AG09309 (cell line): ENCODE data around the gene MAPKAP1.

Experiments used
- DNase-seq: peaks from one replicate; pipeline ENCODE4 v3.0.0-alpha.2; 2010; ENCODE audit warnings: low read depth
- H3K4me3 ChIP-seq: 2 replicates; pipeline ENCODE4 v1.5.1; 2011; ENCODE audit warnings: mild to moderate bottlenecking, low read depth, low read length, moderate library complexity; ENCODE audit not compliant: control insufficient read depth
- TF ChIP-seq, protein P1 (sequence below): IDR thresholded peaks from 2 replicates; pipeline ENCODE4 v1.5.1; 2011; ENCODE audit warnings: mild to moderate bottlenecking, low read depth, low read length, inconsistent platforms; ENCODE audit not compliant: insufficient read depth, control insufficient read depth; ENCODE audit errors: missing control alignments

Gene MAPKAP1

DNA sequence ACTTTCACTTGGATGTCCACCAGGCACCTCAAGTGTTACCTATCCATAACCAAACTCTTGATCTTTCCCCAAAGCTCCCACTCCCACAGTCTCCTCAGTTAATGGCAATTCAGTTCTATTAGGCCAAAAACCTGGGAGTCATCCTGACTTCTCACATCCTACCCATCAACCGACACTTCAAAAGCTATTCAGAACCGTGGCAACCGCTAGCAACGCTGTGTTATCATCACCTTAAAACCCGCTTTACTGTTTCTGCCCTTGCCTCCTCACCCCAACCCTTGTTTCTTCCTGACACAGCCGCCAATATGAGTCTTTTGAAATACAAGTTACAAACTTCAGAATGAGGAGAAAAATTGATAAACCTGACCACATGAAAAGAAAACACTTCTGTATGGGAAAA lies 46.5 kb downstream of the MAPKAP1 start:
- H3K4me3 ChIP-seq, result no peak overlapping the region
- TF ChIP-seq, protein P1, sequence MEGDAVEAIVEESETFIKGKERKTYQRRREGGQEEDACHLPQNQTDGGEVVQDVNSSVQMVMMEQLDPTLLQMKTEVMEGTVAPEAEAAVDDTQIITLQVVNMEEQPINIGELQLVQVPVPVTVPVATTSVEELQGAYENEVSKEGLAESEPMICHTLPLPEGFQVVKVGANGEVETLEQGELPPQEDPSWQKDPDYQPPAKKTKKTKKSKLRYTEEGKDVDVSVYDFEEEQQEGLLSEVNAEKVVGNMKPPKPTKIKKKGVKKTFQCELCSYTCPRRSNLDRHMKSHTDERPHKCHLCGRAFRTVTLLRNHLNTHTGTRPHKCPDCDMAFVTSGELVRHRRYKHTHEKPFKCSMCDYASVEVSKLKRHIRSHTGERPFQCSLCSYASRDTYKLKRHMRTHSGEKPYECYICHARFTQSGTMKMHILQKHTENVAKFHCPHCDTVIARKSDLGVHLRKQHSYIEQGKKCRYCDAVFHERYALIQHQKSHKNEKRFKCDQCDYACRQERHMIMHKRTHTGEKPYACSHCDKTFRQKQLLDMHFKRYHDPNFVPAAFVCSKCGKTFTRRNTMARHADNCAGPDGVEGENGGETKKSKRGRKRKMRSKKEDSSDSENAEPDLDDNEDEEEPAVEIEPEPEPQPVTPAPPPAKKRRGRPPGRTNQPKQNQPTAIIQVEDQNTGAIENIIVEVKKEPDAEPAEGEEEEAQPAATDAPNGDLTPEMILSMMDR, result no peak
- DNase-seq, result no peak

DNA sequence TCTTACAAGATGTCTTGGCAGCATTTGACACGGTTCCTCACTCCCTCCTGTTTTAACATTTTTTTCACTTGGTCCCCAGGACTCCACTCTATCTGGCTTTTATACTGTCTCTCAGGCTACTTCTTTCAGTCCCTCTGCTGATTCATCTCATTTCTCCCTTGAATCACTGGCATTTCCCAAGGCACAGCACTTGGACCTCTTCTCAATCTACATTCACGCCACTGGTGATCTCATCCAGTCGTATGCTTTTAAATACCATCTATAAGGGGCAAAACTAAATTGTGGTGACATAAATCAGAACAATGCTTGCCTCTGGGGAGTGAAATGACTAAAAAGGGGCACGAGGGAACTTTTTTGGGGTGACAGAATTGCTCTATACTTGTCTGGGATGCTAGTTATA lies 47.1 kb downstream of the MAPKAP1 start:
- TF ChIP-seq, protein P1, result no peak
- DNase-seq, result peak; percentile 46
- no peak overlapping the region for H3K4me3 ChIP-seq

DNA sequence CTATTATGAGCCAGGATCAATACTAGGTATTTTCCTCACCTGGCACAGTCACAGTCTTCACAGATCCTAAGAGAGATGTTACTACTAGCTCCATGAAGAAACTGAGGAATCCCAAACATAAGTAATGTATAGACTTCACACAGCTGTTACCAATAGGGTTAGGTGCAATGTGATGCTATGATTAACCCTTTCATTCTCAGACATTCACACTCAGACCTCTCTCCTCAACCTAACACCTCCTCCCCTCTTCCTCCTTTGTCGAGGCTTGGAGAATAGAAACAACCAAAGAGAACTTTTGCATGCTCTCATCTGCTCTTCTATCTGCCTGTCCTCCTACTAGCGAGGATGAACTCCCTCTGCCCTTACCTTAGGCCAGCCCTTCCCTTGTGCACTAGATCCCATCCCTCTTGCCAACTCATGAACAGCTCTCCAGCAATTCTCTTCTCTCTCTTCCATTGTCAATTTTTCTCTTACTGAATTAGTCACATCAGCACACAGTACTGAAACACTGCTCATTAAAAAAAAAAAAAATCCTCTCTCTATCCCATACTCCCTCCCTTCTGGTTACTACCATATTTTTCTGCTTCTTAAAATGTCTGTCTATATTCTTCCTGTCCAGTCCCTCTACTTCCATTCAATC lies 47.7 kb downstream of the MAPKAP1 start:
- TF ChIP-seq, protein P1, result no peak
- DNase-seq, result no peak
- H3K4me3 ChIP-seq, result no peak overlapping the region

DNA sequence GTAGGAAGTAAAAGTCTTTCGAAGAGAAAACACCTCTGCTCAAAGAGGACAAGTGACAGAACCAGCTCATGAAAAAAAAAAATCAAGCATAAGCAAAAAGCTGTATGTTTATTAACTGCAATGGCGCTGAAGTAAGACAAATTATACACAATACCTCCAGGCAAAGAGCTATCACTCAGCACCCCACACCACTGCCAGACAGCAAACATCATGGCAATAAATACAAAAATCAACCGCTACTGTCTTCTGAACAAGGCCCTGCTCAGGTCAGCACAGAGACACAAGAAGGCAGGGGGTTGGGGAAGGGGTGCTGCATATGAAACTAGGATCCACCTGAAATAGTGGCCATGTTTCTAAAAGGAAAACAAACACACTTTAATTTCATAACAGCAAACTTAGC lies 50.4 kb downstream of the MAPKAP1 start:
- H3K4me3 ChIP-seq, result no peak overlapping the region
- no peak for DNase-seq
- TF ChIP-seq, protein P1, result no peak

DNA sequence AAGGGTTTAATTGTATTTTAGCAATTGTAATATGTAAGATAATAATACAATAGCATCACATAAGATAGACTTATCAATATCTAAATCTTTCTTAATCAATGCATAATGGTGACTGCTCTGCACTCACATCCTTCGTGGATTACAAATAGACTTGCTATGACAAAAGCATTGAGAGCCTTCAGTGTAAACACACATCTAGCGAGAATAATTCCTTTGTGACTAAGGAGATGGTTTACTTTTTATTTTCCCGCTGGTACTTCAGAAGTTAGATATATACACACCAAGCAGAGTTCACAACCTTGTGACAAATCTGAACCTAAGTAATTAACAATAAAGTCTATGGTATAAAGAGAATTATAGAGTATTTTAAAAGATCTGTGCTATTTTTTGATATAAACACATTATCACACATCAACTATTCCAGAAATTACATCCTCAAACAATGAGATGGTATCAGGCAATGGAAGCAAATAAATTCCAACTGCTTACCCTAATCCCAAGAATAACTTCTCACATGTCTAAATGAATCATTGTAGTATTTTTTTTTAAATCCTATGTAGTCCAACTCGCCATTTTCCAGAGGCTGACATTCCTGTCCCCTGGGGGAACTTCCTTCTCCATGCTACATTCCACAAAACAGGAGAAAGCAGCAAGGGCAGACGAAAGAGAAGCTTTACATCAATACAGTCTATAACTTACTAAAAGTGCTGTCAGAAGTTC lies 51.2 kb downstream of the MAPKAP1 start:
- TF ChIP-seq, protein P1, result no peak
- DNase-seq, result no peak
- no peak overlapping the region for H3K4me3 ChIP-seq

DNA sequence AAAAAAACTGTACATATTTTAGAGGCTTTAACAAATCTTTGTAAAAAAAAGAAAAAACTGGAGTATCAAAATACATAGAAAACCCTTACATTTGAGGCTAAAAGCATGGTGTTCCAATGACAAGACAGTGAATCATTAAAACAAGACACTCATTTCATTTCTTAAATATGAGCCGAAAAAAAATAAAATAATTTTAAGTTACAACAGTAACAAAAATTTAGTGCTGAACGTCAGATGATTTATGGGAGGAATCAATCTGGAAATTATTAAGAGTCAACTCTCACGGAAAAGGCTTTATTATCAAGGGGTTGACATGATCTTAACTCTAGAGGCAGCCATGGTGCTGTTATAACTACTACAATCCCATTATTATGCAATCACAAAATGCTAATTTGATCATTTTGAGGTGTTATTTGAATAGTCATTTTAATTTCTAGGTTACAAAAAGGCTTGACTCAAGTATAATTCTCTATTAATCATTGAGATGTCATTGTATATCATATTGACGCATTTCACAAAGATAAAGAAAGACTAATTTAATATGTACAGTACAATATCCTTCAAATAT lies 51.9 kb downstream of the MAPKAP1 start:
- TF ChIP-seq, protein P1, result no peak
- H3K4me3 ChIP-seq, result no peak overlapping the region
- DNase-seq, result no peak
